Prostate gland (tissue), 2 donors: ENCODE results near the gene GMPS.

Source experiments
- POLR2AphosphoS5 ChIP-seq: sonication (generic); formaldehyde crosslinking; IDR thresholded peaks from one replicate; pipeline ENCODE4 v1.6.1; 2017; ENCODE audit warnings: antibody characterized with exemption
- TF ChIP-seq, protein P1 (sequence below), 4 experiments: fragments of 200-600 bp in 2 of 4; fragments of 450-650 bp in 2 of 4; sonication (generic) in 2 of 4; IDR thresholded peaks; 1 replicate in 3 of 4; 2 replicates in 1 of 4; pipeline ENCODE4 v1.5.1; 2016 to 2019; ENCODE audit warnings: antibody characterized with exemption in 4 of 4, mild to moderate bottlenecking in 2 of 4, moderate library complexity in 2 of 4

DNA sequence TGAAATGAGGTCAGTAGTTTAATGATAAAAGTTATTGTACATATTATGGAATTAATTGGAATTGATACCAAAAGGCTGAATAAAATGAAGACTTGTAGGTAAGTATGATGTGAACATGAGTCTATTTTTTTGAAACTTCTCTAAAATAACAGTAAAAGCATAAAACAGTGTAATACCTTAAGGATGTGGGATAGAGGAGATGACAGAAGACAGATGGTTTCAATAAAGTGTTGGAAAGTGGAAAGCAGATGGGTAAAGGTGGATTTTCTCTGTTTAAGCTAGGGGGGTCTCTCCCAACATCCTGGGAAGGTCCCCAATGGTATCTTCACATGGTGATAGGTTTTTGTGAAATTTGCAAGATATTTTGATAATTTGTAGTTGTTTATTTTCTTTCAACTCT, 41.6 kb downstream of the GMPS start:
- TF ChIP-seq POLR2AphosphoS5 = no peak
- TF ChIP-seq, protein P1, sequence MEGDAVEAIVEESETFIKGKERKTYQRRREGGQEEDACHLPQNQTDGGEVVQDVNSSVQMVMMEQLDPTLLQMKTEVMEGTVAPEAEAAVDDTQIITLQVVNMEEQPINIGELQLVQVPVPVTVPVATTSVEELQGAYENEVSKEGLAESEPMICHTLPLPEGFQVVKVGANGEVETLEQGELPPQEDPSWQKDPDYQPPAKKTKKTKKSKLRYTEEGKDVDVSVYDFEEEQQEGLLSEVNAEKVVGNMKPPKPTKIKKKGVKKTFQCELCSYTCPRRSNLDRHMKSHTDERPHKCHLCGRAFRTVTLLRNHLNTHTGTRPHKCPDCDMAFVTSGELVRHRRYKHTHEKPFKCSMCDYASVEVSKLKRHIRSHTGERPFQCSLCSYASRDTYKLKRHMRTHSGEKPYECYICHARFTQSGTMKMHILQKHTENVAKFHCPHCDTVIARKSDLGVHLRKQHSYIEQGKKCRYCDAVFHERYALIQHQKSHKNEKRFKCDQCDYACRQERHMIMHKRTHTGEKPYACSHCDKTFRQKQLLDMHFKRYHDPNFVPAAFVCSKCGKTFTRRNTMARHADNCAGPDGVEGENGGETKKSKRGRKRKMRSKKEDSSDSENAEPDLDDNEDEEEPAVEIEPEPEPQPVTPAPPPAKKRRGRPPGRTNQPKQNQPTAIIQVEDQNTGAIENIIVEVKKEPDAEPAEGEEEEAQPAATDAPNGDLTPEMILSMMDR (IDR thresholded peaks at IDR 0.05) = no peak
